ENCODE measurements around the gene ZCCHC4.

- no peak for TF ChIP-seq CTCF (IDR thresholded peaks at IDR 0.05)
- no peak for TF ChIP-seq POLR2A (IDR thresholded peaks at IDR 0.05)
- TF ChIP-seq EP300 (IDR thresholded peaks at IDR 0.05), result no peak
These were observed 65.2 kb downstream of the ZCCHC4 start for GRCh38 chr4:25377572-25378436.
